ENCODE measurements around the gene ARHGAP10. TPM values are rescaled to one million over a fixed set of nuclear protein-coding genes. Genes with fewer than 3 reads are reported as not detected.
A peak's percentile ranks its signal among the peaks of the same experiment; 100 is the strongest.

The ARHGAP10 gene
- total and polyA plus RNA-seq, 4 experiments from 2014 or later = 6.4 to 8.3 (median 7.8) TPM

GRCh38 chr4:147923854-147924253 is 192.0 kb downstream of the ARHGAP10 start:
- no peak overlapping the region for H3K4me3 Mint-ChIP-seq
- no peaks in the 10 kb centered on the region for H3K36me3 ChIP-seq (ENCODE audit: insufficient read depth, low read length)
- ChIA-PET POLR2A (ENCODE audit: partially characterized antibody) (no interaction called here), CTCF (ENCODE audit: partially characterized antibody) (no interaction called here)
- peaks cover 0 to 20% of the 10 kb centered on the region in 2 donors for H3K36me3 Mint-ChIP-seq
- H3K4me1 ChIP-seq (ENCODE audit: insufficient read depth, low read length) = no peaks in the 10 kb centered on the region
- DNase-seq = no peak
- no peaks in the 10 kb centered on the region for H3K9me3 ChIP-seq (ENCODE audit: control insufficient read depth in 1 of 2, low read length in 2 of 2)
- intact Hi-C loops (cut with micrococcal nuclease) = no loop called here
- H3K27me3 ChIP-seq (ENCODE audit: insufficient read depth, low read length) = no peaks in the 10 kb centered on the region
- H3K4me1 Mint-ChIP-seq = peaks cover 0 to 6% (median 3%) of the 10 kb centered on the region in 4 donors
- no peak overlapping the region for H3K27ac ChIP-seq (ENCODE audit: low read depth, low read length)
- H3K4me3 ChIP-seq (ENCODE audit: low read length in 2 of 2) = no peak overlapping the region
- no peak overlapping the region for H3K27ac Mint-ChIP-seq
- H3K9me3 Mint-ChIP-seq = peaks cover 0 to 2% (median 0%) of the 10 kb centered on the region in 8 donors
- H3K27me3 Mint-ChIP-seq = no peaks in the 10 kb centered on the region

DNA sequence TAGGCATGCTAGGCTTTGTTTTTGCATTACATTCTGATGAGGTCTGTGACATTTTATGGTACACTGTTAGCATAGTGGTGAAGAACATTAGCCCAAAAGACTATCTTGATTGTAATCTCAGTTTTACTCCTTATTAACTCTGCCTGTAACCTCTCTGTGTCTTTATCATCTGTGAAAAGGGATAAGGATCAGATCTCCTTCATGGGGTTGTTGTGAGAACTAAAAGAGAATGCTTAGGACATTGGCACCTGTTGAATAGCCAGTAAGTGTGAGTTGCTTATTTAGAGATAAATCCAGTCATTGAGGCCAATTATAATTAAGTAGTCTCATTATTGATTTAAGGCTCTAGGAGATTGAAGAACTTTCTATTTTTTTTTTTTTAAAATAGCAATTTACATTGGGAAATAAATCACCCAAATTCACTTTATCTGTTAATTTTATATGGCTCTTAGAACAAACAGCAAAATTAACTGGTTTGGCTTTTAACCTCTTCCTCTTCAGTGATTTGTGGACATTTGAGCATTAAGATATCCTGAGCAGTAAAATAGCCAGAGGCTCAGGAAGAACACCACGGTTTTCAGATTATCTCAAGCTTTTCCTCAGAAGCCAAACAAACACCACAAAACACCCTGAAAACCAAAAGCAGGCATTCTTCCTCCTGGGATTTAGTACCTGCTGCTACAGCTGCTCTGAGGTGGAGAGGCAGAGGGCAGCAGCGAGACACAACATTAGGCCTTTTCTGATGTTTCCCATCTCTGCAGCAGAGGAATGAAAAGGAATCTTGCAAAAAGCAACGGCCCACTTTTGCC is 192.9 kb downstream of the ARHGAP10 start:
- Histone ChIP-seq H3K27ac (ENCODE audit: low read depth, low read length) (no peak overlapping the region), H3K9me3 (ENCODE audit: control insufficient read depth in 1 of 2, low read length in 2 of 2) (no peaks in the 10 kb centered on the region), H3K4me3 (ENCODE audit: low read length in 2 of 2) (no peak overlapping the region), H3K27me3 (ENCODE audit: insufficient read depth, low read length) (no peaks in the 10 kb centered on the region), H3K36me3 (ENCODE audit: insufficient read depth, low read length) (no peaks in the 10 kb centered on the region), H3K4me1 (ENCODE audit: insufficient read depth, low read length) (no peaks in the 10 kb centered on the region)
- ChIA-PET POLR2A (ENCODE audit: partially characterized antibody) (no interaction called here), CTCF (ENCODE audit: partially characterized antibody) (interaction anchor here (0.9 to 1.5 kb wide), 7 partner anchors 9 to 519 kb away, joined by 3 to 6 read pairs (median 3); no protein-coding TSS in a partner anchor)
- Mint-ChIP-seq H3K36me3 (peaks cover 0 to 15% of the 10 kb centered on the region in 2 donors), H3K27me3 (no peaks in the 10 kb centered on the region), H3K27ac (no peak overlapping the region), H3K4me1 (peaks cover 0 to 6% (median 3%) of the 10 kb centered on the region in 4 donors), H3K9me3 (peaks cover 0 to 2% (median 0%) of the 10 kb centered on the region in 8 donors), H3K4me3 (no peak overlapping the region)
- intact Hi-C loops (cut with micrococcal nuclease) = no loop called here
- no peak for DNase-seq

GRCh38 chr4:147927377-147928137 is 195.7 kb downstream of the ARHGAP10 start:
- DNase-seq = no peak
- POLR2A ChIA-PET (ENCODE audit: partially characterized antibody) = no interaction called here
- no peak overlapping the region for H3K4me3 Mint-ChIP-seq
- peaks cover 1 to 20% of the 10 kb centered on the region in 2 donors for H3K36me3 Mint-ChIP-seq
- CTCF ChIA-PET (ENCODE audit: partially characterized antibody) = interaction anchor here (2.1 kb wide), 1 partner anchor 17 kb away, joined by 6 read pairs; no protein-coding TSS in a partner anchor
- no peak overlapping the region for H3K27ac ChIP-seq (ENCODE audit: low read depth, low read length)
- H3K27me3 Mint-ChIP-seq = no peaks in the 10 kb centered on the region
- H3K9me3 ChIP-seq (ENCODE audit: control insufficient read depth in 1 of 2, low read length in 2 of 2) = no peaks in the 10 kb centered on the region
- H3K4me3 ChIP-seq (ENCODE audit: low read length in 2 of 2) = no peak overlapping the region
- H3K4me1 ChIP-seq (ENCODE audit: insufficient read depth, low read length) = no peaks in the 10 kb centered on the region
- H3K27me3 ChIP-seq (ENCODE audit: insufficient read depth, low read length) = no peaks in the 10 kb centered on the region
- no peak overlapping the region for H3K27ac Mint-ChIP-seq
- H3K4me1 Mint-ChIP-seq = peaks cover 0 to 6% (median 3%) of the 10 kb centered on the region in 4 donors
- peaks cover 0 to 2% (median 0%) of the 10 kb centered on the region in 8 donors for H3K9me3 Mint-ChIP-seq
- intact Hi-C loops (cut with micrococcal nuclease) = no loop called here
- no peaks in the 10 kb centered on the region for H3K36me3 ChIP-seq (ENCODE audit: insufficient read depth, low read length)

- CTCF ChIA-PET (ENCODE audit: partially characterized antibody) = interaction anchor here (2.1 kb wide), 1 partner anchor 18 kb away, joined by 6 read pairs; no protein-coding TSS in a partner anchor
- Histone ChIP-seq H3K36me3 (ENCODE audit: insufficient read depth, low read length) (no peaks in the 10 kb centered on the region), H3K4me3 (ENCODE audit: low read length in 2 of 2) (no peak overlapping the region), H3K27ac (ENCODE audit: low read depth, low read length) (no peak overlapping the region), H3K27me3 (ENCODE audit: insufficient read depth, low read length) (no peaks in the 10 kb centered on the region), H3K9me3 (ENCODE audit: control insufficient read depth in 1 of 2, low read length in 2 of 2) (no peaks in the 10 kb centered on the region), H3K4me1 (ENCODE audit: insufficient read depth, low read length) (no peaks in the 10 kb centered on the region)
- no peak overlapping the region for H3K4me3 Mint-ChIP-seq
- peaks cover 0 to 2% (median 0%) of the 10 kb centered on the region in 8 donors for H3K9me3 Mint-ChIP-seq
- POLR2A ChIA-PET (ENCODE audit: partially characterized antibody) = no interaction called here
- H3K27me3 Mint-ChIP-seq = no peaks in the 10 kb centered on the region
- peaks cover 0 to 5% (median 2%) of the 10 kb centered on the region in 4 donors for H3K4me1 Mint-ChIP-seq
- peaks cover 1 to 19% of the 10 kb centered on the region in 2 donors for H3K36me3 Mint-ChIP-seq
- H3K27ac Mint-ChIP-seq = no peak overlapping the region
- no peak for DNase-seq
- intact Hi-C loops (cut with micrococcal nuclease) = no loop called here
Measured at GRCh38 chr4:147928400-147928799, 196.5 kb downstream of the ARHGAP10 start.

- CTCF ChIA-PET (ENCODE audit: partially characterized antibody) = interaction anchor here (2.1 kb wide), 1 partner anchor 19 kb away, joined by 6 read pairs; no protein-coding TSS in a partner anchor
- no peaks in the 10 kb centered on the region for H3K27me3 ChIP-seq (ENCODE audit: insufficient read depth, low read length)
- Mint-ChIP-seq H3K4me1 (peaks cover 0 to under 1% (median 0%) of the 10 kb centered on the region in 4 donors), H3K36me3 (peaks cover 1 to 19% of the 10 kb centered on the region in 2 donors), H3K27ac (no peak overlapping the region), H3K9me3 (peaks cover 0 to 2% (median 0%) of the 10 kb centered on the region in 8 donors), H3K27me3 (no peaks in the 10 kb centered on the region), H3K4me3 (no peak overlapping the region)
- intact Hi-C loops (cut with micrococcal nuclease) = no loop called here
- no peaks in the 10 kb centered on the region for H3K36me3 ChIP-seq (ENCODE audit: insufficient read depth, low read length)
- POLR2A ChIA-PET (ENCODE audit: partially characterized antibody) = no interaction called here
- H3K27ac ChIP-seq (ENCODE audit: low read depth, low read length) = no peak overlapping the region
- H3K9me3 ChIP-seq (ENCODE audit: control insufficient read depth in 1 of 2, low read length in 2 of 2) = no peaks in the 10 kb centered on the region
- H3K4me1 ChIP-seq (ENCODE audit: insufficient read depth, low read length) = no peaks in the 10 kb centered on the region
- H3K4me3 ChIP-seq (ENCODE audit: low read length in 2 of 2) = no peak overlapping the region
- DNase-seq = no peak
Measured at GRCh38 chr4:147929746-147930145, 197.9 kb downstream of the ARHGAP10 start.

DNA sequence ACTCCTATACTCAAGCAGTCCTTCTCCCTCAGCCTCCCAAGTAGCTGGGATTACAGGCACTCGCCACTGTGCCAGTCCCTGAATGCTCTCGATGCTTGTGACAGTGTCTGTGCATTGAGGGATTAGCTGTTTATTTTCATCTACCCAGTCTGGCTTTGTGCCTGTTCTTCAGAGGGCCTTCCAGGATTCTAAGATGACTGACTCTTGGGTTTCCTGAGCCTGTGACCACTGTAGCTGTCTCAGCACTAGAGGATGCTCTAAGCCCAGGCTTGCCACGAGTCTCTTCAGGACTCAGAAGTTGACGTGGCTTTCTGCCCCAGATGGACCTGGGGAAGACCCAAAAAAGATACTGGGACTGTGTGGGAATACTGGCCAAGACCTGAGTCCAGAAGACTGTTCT is 201.4 kb downstream of the ARHGAP10 start:
- no peaks in the 10 kb centered on the region for H3K9me3 Mint-ChIP-seq
- no peak overlapping the region for H3K27ac ChIP-seq (ENCODE audit: low read depth, low read length)
- ChIA-PET POLR2A (ENCODE audit: partially characterized antibody) (no interaction called here), CTCF (ENCODE audit: partially characterized antibody) (interaction anchor here (1.7 to 1.8 kb wide), 2 partner anchors 66 to 126 kb away, joined by 3 to 4 read pairs; no protein-coding TSS in a partner anchor)
- no peaks in the 10 kb centered on the region for H3K4me1 ChIP-seq (ENCODE audit: insufficient read depth, low read length)
- intact Hi-C loops (cut with micrococcal nuclease) = no loop called here
- peaks cover 0 to 4% (median 0%) of the 10 kb centered on the region in 4 donors for H3K4me1 Mint-ChIP-seq
- peaks cover 1 to 19% of the 10 kb centered on the region in 2 donors for H3K36me3 Mint-ChIP-seq
- H3K36me3 ChIP-seq (ENCODE audit: insufficient read depth, low read length) = no peaks in the 10 kb centered on the region
- no peak overlapping the region for H3K4me3 Mint-ChIP-seq
- no peaks in the 10 kb centered on the region for H3K27me3 Mint-ChIP-seq
- H3K4me3 ChIP-seq (ENCODE audit: low read length in 2 of 2) = no peak overlapping the region
- DNase-seq = no peak
- peak overlapping the region in 1 of 7 donors; percentile 16 for H3K27ac Mint-ChIP-seq
- no peaks in the 10 kb centered on the region for H3K27me3 ChIP-seq (ENCODE audit: insufficient read depth, low read length)
- H3K9me3 ChIP-seq (ENCODE audit: control insufficient read depth in 1 of 2, low read length in 2 of 2) = no peaks in the 10 kb centered on the region

DNA sequence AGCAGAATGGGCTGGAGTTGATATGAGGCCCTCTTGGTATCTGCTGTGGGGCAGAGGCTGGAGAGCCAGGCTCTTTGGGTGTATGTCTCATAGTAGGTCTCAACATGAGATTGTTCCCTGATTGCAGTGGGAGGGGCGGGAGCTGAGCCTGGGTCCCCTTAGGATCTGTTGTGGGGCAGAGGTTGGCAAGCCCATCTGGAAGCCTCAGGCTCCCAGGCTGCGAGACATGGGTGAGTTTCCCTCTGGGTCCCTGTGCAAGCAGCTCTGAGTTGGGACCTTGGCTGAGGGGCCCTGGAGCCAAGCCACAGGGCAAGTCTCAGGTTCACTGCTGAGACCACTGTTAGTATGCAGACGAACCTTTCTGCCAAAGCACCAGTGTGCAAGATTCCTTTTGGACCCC is 201.9 kb downstream of the ARHGAP10 start:
- no peak for DNase-seq
- Histone ChIP-seq H3K27me3 (ENCODE audit: insufficient read depth, low read length) (no peaks in the 10 kb centered on the region), H3K4me3 (ENCODE audit: low read length in 2 of 2) (no peak overlapping the region), H3K36me3 (ENCODE audit: insufficient read depth, low read length) (no peaks in the 10 kb centered on the region), H3K4me1 (ENCODE audit: insufficient read depth, low read length) (no peaks in the 10 kb centered on the region), H3K27ac (ENCODE audit: low read depth, low read length) (no peak overlapping the region), H3K9me3 (ENCODE audit: control insufficient read depth in 1 of 2, low read length in 2 of 2) (no peaks in the 10 kb centered on the region)
- Mint-ChIP-seq H3K27me3 (no peaks in the 10 kb centered on the region), H3K36me3 (peaks cover 1 to 19% of the 10 kb centered on the region in 2 donors), H3K4me1 (peaks cover 0 to 4% (median 0%) of the 10 kb centered on the region in 4 donors), H3K27ac (peak overlapping the region in 1 of 7 donors; percentile 16), H3K4me3 (no peak overlapping the region), H3K9me3 (no peaks in the 10 kb centered on the region)
- CTCF ChIA-PET (ENCODE audit: partially characterized antibody) = interaction anchor here (0.8 to 1.8 kb wide), 3 partner anchors 8 to 126 kb away, joined by 3 to 4 read pairs (median 3); no protein-coding TSS in a partner anchor
- intact Hi-C loops (cut with micrococcal nuclease) = no loop called here
- POLR2A ChIA-PET (ENCODE audit: partially characterized antibody) = no interaction called here
